Vagina (tissue), 2 donors: ENCODE measurements around the gene CLEC9A.

Experiments used
- CTCF ChIP-seq, 3 experiments: fragments of 450-650 bp in 2 of 3; fragments of 200-600 bp in 1 of 3; sonication (generic) in 1 of 3; IDR thresholded peaks; one replicate each; pipeline ENCODE4 v1.5.1; 2017 to 2019; ENCODE audit warnings: antibody characterized with exemption in 3 of 3, mild to moderate bottlenecking in 2 of 3, moderate library complexity in 2 of 3
- POLR2A ChIP-seq, 2 donors: fragments of 450-650 bp; IDR thresholded peaks; one replicate each; pipeline ENCODE4 v1.6.1; 2017; ENCODE audit warnings: antibody characterized with exemption in 2 of 2, mild to moderate bottlenecking in 2 of 2, moderate library complexity in 2 of 2
- POLR2AphosphoS5 ChIP-seq, 2 donors: sonication (generic); formaldehyde crosslinking; IDR thresholded peaks; one replicate each; pipeline ENCODE4 v1.9.0; 2017; ENCODE audit warnings: antibody characterized with exemption in 2 of 2, mild to moderate bottlenecking in 2 of 2, low read depth in 1 of 2; ENCODE audit not compliant: insufficient read depth in 1 of 2

- TF ChIP-seq CTCF (IDR thresholded peaks at IDR 0.05) (no peak), POLR2A (IDR thresholded peaks at IDR 0.05) (no peak), POLR2AphosphoS5 (IDR thresholded peaks at IDR 0.05; ENCODE audit: insufficient read depth in 1 of 2, low read depth in 1 of 2) (no peak)
These were observed 27.9 kb downstream of the CLEC9A start for GRCh38 chr12:10058387-10058786.
